Natural killer cell treated with Interleukin-12 subunit alpha and Interleukin-12 subunit beta and Interleukin-15 and Interleukin-18, amount 100 ng/mL, for 72 hours (primary cell): ENCODE results near the gene MARCHF11. TPM values are rescaled to one million over a fixed set of nuclear protein-coding genes. Genes with fewer than 3 reads are reported as not detected.

Source experiments
- ATAC-seq, 2 donors: fragments of 150-1000 bp; cut with Tn5 transposase in 1 of 2; sonication (Bioruptor Pico), chemical (Tn5 transposase) in 1 of 2; 2 replicates each; pipeline ENCODE4 v1.10.0; 2021
- DNase-seq: peaks from one replicate; pipeline ENCODE4 v3.0.0; 2022; ENCODE audit warnings: low spot score
- H3K27ac Mint-ChIP-seq, 2 donors: 1 replicate in 1 of 2; 2 replicates in 1 of 2; pipeline ENCODE4 v1.8.0; 2022; ENCODE audit warnings: mixed read lengths in 2 of 2, mild to moderate bottlenecking in 1 of 2, moderate library complexity in 1 of 2
- H3K27me3 Mint-ChIP-seq, 2 donors: 1 replicate in 1 of 2; 2 replicates in 1 of 2; pipeline ENCODE4 v1.8.0; 2022; ENCODE audit warnings: mixed read lengths in 2 of 2
- H3K36me3 Mint-ChIP-seq: one replicate; pipeline ENCODE4 v1.8.0; 2022; ENCODE audit warnings: mixed read lengths
- H3K4me1 Mint-ChIP-seq, 2 donors: 1 replicate in 1 of 2; 2 replicates in 1 of 2; pipeline ENCODE4 v1.8.0; 2022; ENCODE audit warnings: low read depth in 2 of 2, mixed read lengths in 2 of 2, mild to moderate bottlenecking in 1 of 2
- H3K4me3 Mint-ChIP-seq: one replicate; pipeline ENCODE4 v1.8.0; 2022; ENCODE audit warnings: mixed read lengths
- H3K9me3 Mint-ChIP-seq: 2 replicates; pipeline ENCODE4 v1.8.0; 2022; ENCODE audit warnings: mixed read lengths
- total RNA-seq, 2 donors: library from RNA; stranded (reverse); gene quantifications; one replicate each; pipeline ENCODE4 v1.2.3, GENCODE V29; 2022

Gene MARCHF11
- total RNA-seq, 2 donors from 2014 or later: not detected

DNA sequence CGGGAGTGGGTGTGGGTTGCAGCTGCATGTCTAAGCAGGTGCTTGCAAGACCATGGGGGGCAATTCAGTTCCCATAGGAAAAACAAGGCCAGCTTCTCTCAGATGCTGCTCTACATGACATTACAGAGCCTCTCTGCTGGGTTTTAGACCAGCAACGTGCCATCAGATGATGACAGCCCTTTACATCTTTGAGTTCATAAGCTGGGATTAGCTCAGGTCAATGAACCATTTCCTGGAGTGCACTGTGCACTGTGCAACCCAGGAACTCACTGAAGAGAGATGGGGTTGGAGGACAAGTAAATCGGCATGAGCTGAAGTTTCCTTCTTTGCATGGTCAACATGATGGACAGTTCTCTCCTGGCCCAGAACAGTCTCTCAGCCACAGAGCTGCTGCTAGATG lies 160.6 kb downstream of the MARCHF11 start:
- no peak overlapping the region for H3K27ac Mint-ChIP-seq
- DNase-seq: no peak
- H3K27me3 Mint-ChIP-seq: no peaks in the 10 kb centered on the region
- no peak overlapping the region for H3K4me3 Mint-ChIP-seq
- ATAC-seq: no peak
- H3K36me3 Mint-ChIP-seq: no peaks in the 10 kb centered on the region
- H3K4me1 Mint-ChIP-seq: no peaks in the 10 kb centered on the region
- peaks cover 18% of the 10 kb centered on the region for H3K9me3 Mint-ChIP-seq

DNA sequence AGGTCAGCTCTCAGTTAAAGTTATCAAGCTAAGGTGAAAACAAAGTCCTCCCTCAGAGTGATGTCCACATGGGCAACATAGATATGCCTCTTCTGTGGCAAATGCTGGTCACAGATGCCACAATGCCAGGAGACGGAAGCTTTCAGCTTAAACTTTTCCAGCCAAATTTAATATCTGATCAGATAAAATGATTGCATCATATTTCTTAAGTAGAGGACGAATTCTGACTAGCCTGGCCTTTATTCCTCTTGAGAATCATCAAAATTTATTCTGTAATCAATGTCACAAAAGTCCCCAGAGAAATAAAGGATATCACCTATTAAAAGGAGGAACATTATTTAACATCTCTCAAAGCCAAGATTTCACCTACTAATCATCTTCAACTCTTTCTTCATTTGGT lies 161.9 kb downstream of the MARCHF11 start:
- Mint-ChIP-seq H3K9me3 (peaks cover 18% of the 10 kb centered on the region), H3K36me3 (no peaks in the 10 kb centered on the region), H3K27ac (no peak overlapping the region), H3K27me3 (no peaks in the 10 kb centered on the region), H3K4me3 (no peak overlapping the region), H3K4me1 (no peaks in the 10 kb centered on the region)
- ATAC-seq (no peak), DNase-seq (no peak)
